GM19395 (cell line): ENCODE results near the gene SERPINC1.
"Not testable (repeated sequence)": the region's sequence is repeated elsewhere in the genome, so short reads cannot be mapped to it uniquely, and the experiment has no call there.

ENCODE experiments used
- ATAC-seq: cut with Tn5 transposase; IDR thresholded peaks from one replicate; pipeline ENCODE4 v1.9.1; 2021; ENCODE audit warnings: mild to moderate bottlenecking, moderate library complexity; ENCODE audit not compliant: unreplicated experiment

The SERPINC1 gene

GRCh38 chr1:173863224-173864161, 53.6 kb downstream of the SERPINC1 start:
- ATAC-seq = no peak

GRCh38 chr1:173862769-173863223, 54.3 kb downstream of the SERPINC1 start:
- ATAC-seq = no peak

GRCh38 chr1:173862146-173862768, 54.9 kb downstream of the SERPINC1 start:
- ATAC-seq = not testable (repeated sequence)

- no peak for ATAC-seq
These were observed 55.4 kb downstream of the SERPINC1 start for GRCh38 chr1:173861731-173862145.

- ATAC-seq = no peak
These were observed 57.1 kb downstream of the SERPINC1 start for GRCh38 chr1:173860065-173860464.

- not testable (repeated sequence) for ATAC-seq
These were observed 57.6 kb downstream of the SERPINC1 start for GRCh38 chr1:173859547-173859946.

- ATAC-seq = no peak
These were observed 59.7 kb downstream of the SERPINC1 start for GRCh38 chr1:173857363-173857917.

- ATAC-seq = no peak
These were observed 60.2 kb downstream of the SERPINC1 start for GRCh38 chr1:173856903-173857302.

GRCh38 chr1:173856014-173856413, 61.1 kb downstream of the SERPINC1 start:
- ATAC-seq = no peak
